Central memory CD8-positive, alpha-beta T cell (primary cell): ENCODE measurements around the gene DNAJA1.
"Not testable (repeated sequence)": the region's sequence is repeated elsewhere in the genome, so short reads cannot be mapped to it uniquely, and the experiment has no call there.

ENCODE experiments used
- ATAC-seq: fragments of 150-1000 bp; cut with Tn5 transposase; replicated peaks from 2 replicates; pipeline ENCODE4 v1.10.0; 2022; ENCODE audit warnings: mild to moderate bottlenecking, moderate FRiP score, moderate number of reproducible peaks; ENCODE audit not compliant: poor library complexity, severe bottlenecking; ENCODE audit errors: extremely low read depth
- DNase-seq, 2 donors: peaks; one replicate each; pipeline ENCODE4 v3.0.0; 2021; ENCODE audit warnings: low spot score in 2 of 2
- H3K27ac Mint-ChIP-seq: one replicate; pipeline ENCODE4 v1.8.0; 2022; ENCODE audit warnings: low read depth, mild to moderate bottlenecking, moderate library complexity, mixed read lengths
- H3K27me3 Mint-ChIP-seq: one replicate; pipeline ENCODE4 v1.8.0; 2022; ENCODE audit warnings: mixed read lengths
- H3K36me3 Mint-ChIP-seq: one replicate; pipeline ENCODE4 v1.8.0; 2022; ENCODE audit warnings: mild to moderate bottlenecking, moderate library complexity, mixed read lengths; ENCODE audit not compliant: insufficient read depth
- H3K4me1 Mint-ChIP-seq: one replicate; pipeline ENCODE4 v1.8.0; 2022; ENCODE audit warnings: mixed read lengths
- H3K4me3 Mint-ChIP-seq: one replicate; pipeline ENCODE4 v1.8.0; 2022; ENCODE audit warnings: mild to moderate bottlenecking, moderate library complexity, mixed read lengths
- H3K9me3 Mint-ChIP-seq: one replicate; pipeline ENCODE4 v1.8.0; 2022; ENCODE audit warnings: mixed read lengths

Gene DNAJA1

DNA sequence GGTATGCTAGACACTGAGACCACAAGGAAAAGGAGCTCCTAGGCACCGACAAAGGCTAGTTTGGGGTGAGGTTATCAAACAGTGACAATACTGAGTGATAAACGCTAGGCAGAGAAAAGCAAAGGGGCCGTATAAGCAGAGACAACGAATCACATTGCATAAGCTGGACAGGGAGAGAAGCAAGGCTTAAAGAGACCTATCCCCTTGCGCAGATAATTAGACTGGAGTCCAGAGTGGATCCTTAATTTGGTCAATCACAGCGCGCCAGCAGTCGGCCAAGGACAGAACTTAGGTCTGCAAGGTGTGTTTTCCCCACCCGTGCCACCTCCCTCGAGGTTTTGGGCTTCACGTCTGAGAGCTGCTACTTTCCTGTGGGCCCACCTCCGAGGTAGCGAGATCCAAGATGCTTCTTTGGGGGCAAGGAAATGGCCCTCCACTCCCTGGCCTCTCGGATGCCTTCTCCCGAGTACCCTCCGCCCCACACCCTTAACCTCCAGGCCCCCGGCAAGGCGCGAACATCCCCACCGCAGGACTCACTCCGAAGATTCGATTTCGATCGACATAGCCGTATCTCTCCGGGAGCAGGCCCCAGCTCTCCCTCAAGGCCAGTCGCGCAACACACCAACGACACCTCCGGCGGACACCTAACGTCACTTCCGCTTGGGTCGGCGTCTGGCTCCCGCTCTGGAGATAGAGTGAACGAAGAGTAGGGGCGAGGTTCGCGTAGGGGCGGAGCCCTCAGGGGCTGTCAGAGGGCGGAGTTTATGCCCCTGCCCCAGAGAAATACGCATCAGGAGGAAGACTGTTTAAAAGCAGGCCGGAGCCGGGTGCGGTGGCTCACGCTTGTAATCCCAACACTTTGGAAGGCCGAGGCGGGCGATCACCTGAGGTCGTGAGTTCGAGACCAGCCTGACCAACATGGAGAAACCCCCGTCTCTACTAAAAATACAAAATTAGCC lies 51.3 kb downstream of the DNAJA1 start, which contains the start of gene SMU1:
Gene SMU1 (minus strand): TSS at position 629 of the 959 bp plus-strand sequence. CDS start 66 bp downstream, at position 563.
- Mint-ChIP-seq H3K27ac (peak within 1 kb of the TSS; percentile 99), H3K4me3 (peak within 1 kb of the TSS; percentile 88)

DNA sequence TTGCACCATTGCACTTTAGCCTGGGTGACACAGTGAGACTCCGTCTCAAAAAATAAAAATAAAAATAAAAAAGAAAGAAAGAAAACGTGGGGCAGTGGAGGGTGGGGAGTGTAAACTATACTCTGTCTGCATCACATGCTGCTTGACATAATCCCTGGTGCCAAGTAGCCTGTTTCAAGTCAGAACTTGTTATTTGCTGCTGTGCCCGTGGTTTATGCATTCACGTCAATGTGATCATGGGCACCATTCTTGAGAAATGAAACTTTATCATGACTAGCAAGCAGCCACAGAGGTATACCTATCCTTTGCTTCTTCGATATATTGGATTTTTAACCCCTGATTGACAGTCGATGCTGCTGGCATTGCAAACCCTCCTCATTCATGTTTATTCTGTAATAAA lies 55.5 kb downstream of the DNAJA1 start:
- ATAC-seq (no peak), DNase-seq (no peak)
- no peak overlapping the region for H3K27ac Mint-ChIP-seq

More for the DNA sequence above, 51.3 kb downstream of the DNAJA1 start, which contains the start of gene SMU1:
- no peaks in the 10 kb centered on the region for H3K27me3 Mint-ChIP-seq
- DNase-seq (peak; percentile 86 to 94), ATAC-seq (peak; percentile 97)
- no peaks in the 10 kb centered on the region for H3K9me3 Mint-ChIP-seq
- H3K36me3 Mint-ChIP-seq: peaks cover 39% of the 10 kb centered on the region
- peaks cover 39% of the 10 kb centered on the region for H3K4me1 Mint-ChIP-seq

DNA sequence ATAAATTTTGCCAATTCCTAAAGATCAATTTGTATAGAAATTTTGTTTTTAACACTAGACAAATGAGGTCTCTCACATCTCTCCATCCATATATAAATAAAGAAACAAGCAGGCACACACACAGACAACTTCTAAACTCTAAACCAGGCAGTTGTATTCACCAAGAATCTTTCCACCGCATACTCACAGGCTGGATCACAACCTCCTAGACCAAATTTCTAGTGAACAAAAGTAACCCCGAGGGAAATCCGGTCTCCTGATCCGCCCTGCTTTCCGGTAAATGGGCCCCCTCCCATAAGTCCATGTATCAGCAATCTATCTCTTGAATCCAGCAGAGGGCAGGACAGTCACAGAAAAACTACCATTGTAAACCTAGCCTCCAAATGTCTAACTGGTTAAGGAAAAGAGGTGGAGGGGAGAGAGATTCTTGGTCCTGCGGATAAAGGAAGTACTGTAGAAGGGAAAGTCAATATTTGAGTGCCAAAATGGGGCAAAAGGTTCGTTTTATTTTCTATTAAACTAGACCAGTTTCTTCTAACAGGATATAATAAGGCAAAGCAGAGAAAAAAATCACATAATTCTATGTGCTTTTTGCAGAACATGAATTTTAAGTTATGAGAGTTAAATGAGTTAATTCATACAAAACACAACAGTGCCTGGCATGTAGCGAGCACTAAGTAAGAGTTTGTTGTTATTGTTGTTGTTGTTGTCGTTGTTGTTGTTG lies 56.2 kb downstream of the DNAJA1 start:
- Mint-ChIP-seq H3K4me3 (no peak overlapping the region), H3K9me3 (no peaks in the 10 kb centered on the region), H3K36me3 (peaks cover 8% of the 10 kb centered on the region), H3K4me1 (peaks cover 22% of the 10 kb centered on the region), H3K27ac (no peak overlapping the region), H3K27me3 (no peaks in the 10 kb centered on the region)
- ATAC-seq (peak; percentile 31), DNase-seq (peak; percentile 31 to 60)

More for the DNA sequence above, 55.5 kb downstream of the DNAJA1 start:
- H3K36me3 Mint-ChIP-seq: peaks cover 12% of the 10 kb centered on the region
- no peaks in the 10 kb centered on the region for H3K9me3 Mint-ChIP-seq
- peaks cover 29% of the 10 kb centered on the region for H3K4me1 Mint-ChIP-seq
- H3K27me3 Mint-ChIP-seq: no peaks in the 10 kb centered on the region
- no peak overlapping the region for H3K4me3 Mint-ChIP-seq

DNA sequence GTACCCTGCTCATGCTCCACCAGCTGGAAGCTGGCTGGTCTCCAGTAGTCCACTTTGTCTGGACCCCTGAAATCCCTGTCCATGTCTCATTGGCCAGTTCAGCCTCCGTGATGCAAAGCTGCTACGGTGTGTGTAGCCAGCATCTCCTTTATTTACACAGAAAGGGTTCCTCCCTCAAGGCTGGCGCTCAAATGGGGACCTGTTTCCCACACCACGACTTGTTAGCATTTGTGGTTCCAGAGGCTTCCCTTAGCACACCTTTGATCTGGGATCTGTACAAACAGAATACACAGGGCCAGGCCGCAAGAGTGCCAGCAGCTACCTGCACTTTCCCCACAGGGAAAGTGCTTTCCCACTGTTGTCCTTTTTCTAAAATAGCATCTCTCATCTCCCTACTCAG lies 57.1 kb downstream of the DNAJA1 start:
- no peak overlapping the region for H3K27ac Mint-ChIP-seq

DNA sequence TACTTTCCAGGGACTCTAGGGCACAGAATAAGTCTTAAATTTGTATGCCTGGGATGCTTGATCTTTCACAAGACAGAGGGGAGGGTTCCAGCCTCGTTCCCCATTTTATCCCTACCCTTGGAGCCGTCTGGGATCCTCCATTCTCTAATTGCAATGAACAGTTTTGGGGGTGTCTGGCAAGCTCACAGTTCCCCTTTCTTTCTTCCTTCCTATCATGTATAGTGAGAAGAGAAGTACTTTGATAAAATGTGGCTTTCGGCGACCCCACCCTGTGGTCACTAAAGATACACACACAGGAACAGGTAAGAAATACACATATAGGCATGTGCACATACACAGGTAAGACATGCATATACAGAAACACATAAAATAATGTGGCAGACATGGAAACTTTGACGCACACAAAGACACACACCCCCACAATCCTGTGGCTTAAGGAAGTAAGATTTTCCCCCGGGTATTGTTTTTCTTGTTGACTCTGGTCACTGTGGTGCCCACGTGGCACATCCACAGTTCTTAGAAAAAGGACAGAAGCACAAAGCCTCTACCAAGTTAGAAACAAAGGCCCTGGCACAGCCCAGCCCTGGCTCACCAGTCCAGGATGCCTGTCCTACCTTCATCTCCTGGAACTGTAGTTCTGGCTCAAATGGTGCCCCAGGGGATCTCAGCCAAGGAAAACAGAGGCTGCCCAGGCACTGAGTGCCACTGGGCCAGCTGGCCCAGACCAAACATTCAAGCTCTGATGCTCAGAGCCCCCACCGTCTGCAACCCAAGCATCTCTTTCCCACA lies 57.7 kb downstream of the DNAJA1 start:
- peaks cover 1% of the 10 kb centered on the region for H3K36me3 Mint-ChIP-seq
- no peak for DNase-seq
- peaks cover 10% of the 10 kb centered on the region for H3K4me1 Mint-ChIP-seq
- H3K9me3 Mint-ChIP-seq: no peaks in the 10 kb centered on the region
- no peak for ATAC-seq
- no peak overlapping the region for H3K4me3 Mint-ChIP-seq
- H3K27ac Mint-ChIP-seq: no peak overlapping the region
- no peaks in the 10 kb centered on the region for H3K27me3 Mint-ChIP-seq

More for the DNA sequence above, 57.1 kb downstream of the DNAJA1 start:
- H3K9me3 Mint-ChIP-seq: no peaks in the 10 kb centered on the region
- DNase-seq (no peak), ATAC-seq (no peak)
- H3K4me3 Mint-ChIP-seq: no peak overlapping the region
- peaks cover 1% of the 10 kb centered on the region for H3K36me3 Mint-ChIP-seq
- H3K27me3 Mint-ChIP-seq: no peaks in the 10 kb centered on the region
- H3K4me1 Mint-ChIP-seq: peaks cover 15% of the 10 kb centered on the region

DNA sequence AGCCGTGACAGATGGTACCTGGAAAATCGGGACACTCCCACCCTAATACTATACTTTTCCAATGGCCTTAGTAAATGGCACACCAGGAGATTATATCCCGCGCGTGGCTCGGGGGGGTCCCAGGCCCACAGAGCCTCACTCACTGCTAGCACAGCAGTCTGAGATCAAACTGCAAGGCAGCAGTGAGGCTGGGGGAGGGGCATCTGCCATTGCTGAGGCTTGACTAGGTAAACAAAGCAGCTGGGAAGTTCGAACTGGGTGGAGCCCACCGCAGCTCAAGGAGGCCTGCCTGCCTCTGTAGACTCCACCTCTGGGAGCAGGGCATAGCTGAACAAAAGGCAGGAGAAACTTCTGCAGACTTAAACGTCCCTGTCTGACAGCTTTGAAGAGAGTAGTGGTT lies 60.6 kb downstream of the DNAJA1 start:
- H3K4me3 Mint-ChIP-seq, H3K36me3 Mint-ChIP-seq, H3K4me1 Mint-ChIP-seq, H3K27ac Mint-ChIP-seq, DNase-seq, ATAC-seq, H3K9me3 Mint-ChIP-seq, H3K27me3 Mint-ChIP-seq: not testable (repeated sequence)
